ENCODE data around the gene ATP5F1D. TPM values are rescaled to one million over a fixed set of nuclear protein-coding genes. Genes with fewer than 3 reads are reported as not detected.

ATP5F1D gene
- total and polyA plus RNA-seq, 2 of the 13 experiments (the other 11 are each of a cell fraction or from before 2014, with no cell fraction given) = 39.4 to 78.7 TPM

GRCh38 chr19:1237754-1238368, 3.7 kb upstream of the ATP5F1D start, which contains the start of gene CBARP (continued):
- no peak for TF ChIP-seq ZNF20 (CRISPR knock-in tag; IDR thresholded peaks at IDR 0.05)
- TF ChIP-seq, protein P1, sequence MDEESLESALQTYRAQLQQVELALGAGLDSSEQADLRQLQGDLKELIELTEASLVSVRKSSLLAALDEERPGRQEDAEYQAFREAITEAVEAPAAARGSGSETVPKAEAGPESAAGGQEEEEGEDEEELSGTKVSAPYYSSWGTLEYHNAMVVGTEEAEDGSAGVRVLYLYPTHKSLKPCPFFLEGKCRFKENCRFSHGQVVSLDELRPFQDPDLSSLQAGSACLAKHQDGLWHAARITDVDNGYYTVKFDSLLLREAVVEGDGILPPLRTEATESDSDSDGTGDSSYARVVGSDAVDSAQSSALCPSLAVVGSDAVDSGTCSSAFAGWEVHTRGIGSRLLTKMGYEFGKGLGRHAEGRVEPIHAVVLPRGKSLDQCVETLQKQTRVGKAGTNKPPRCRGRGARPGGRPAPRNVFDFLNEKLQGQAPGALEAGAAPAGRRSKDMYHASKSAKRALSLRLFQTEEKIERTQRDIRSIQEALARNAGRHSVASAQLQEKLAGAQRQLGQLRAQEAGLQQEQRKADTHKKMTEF (CRISPR knock-in tag; IDR thresholded peaks at IDR 0.05) = 0 out of 2 replicates have a peak, but pooled peaks have one; percentile 18
- no peak for TF ChIP-seq ZNF784 (CRISPR knock-in tag; IDR thresholded peaks at IDR 0.05; ENCODE audit: borderline replicate concordance)
- TF ChIP-seq ZSCAN12 (CRISPR knock-in tag; IDR thresholded peaks at IDR 0.05) = no peak
- TF ChIP-seq ZFP36 (IDR thresholded peaks at IDR 0.05; ENCODE audit: borderline replicate concordance, low read depth, low read length, partially characterized antibody) = no peak
- no peak for TF ChIP-seq ZNF563 (CRISPR knock-in tag; IDR thresholded peaks at IDR 0.05)
- no peak for TF ChIP-seq FOXM1 (CRISPR knock-in tag; IDR thresholded peaks at IDR 0.05)
- no peak for TF ChIP-seq PTBP1 (IDR thresholded peaks at IDR 0.05; ENCODE audit: low read depth, low read length, poor library complexity, severe bottlenecking)
- no peak for TF ChIP-seq MLLT10 (CRISPR knock-in tag; IDR thresholded peaks at IDR 0.05)
- TF ChIP-seq CCAR2 (optimal IDR thresholded peaks at IDR 0.05; ENCODE audit: low read depth, low read length) = no peak
- TF ChIP-seq MYNN (CRISPR knock-in tag; IDR thresholded peaks at IDR 0.05; ENCODE audit: low read depth) = no peak
- no peak for TF ChIP-seq YEATS4 (CRISPR knock-in tag; IDR thresholded peaks at IDR 0.05; ENCODE audit: borderline replicate concordance)
- TF ChIP-seq, protein P2, sequence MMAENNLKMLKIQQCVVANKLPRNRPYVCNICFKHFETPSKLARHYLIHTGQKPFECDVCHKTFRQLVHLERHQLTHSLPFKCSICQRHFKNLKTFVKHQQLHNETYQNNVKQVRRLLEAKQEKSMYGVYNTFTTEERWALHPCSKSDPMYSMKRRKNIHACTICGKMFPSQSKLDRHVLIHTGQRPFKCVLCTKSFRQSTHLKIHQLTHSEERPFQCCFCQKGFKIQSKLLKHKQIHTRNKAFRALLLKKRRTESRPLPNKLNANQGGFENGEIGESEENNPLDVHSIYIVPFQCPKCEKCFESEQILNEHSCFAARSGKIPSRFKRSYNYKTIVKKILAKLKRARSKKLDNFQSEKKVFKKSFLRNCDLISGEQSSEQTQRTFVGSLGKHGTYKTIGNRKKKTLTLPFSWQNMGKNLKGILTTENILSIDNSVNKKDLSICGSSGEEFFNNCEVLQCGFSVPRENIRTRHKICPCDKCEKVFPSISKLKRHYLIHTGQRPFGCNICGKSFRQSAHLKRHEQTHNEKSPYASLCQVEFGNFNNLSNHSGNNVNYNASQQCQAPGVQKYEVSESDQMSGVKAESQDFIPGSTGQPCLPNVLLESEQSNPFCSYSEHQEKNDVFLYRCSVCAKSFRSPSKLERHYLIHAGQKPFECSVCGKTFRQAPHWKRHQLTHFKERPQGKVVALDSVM (CRISPR knock-in tag; IDR thresholded peaks at IDR 0.05) = no peak
- no peak for TF ChIP-seq ZMAT3 (CRISPR knock-in tag; conservative IDR thresholded peaks at IDR 0.05)
- no peak for TF ChIP-seq KAT7 (CRISPR knock-in tag; IDR thresholded peaks at IDR 0.05; ENCODE audit: borderline replicate concordance)
- TF ChIP-seq BHLHE40 (IDR thresholded peaks at IDR 0.05; ENCODE audit: low read length) = peak; percentile 60; the same call in 1 of the 2 replicates
- TF ChIP-seq CHD2 (IDR thresholded peaks at IDR 0.05; ENCODE audit: low read depth, low read length) = no peak
- TF ChIP-seq, protein P3, sequence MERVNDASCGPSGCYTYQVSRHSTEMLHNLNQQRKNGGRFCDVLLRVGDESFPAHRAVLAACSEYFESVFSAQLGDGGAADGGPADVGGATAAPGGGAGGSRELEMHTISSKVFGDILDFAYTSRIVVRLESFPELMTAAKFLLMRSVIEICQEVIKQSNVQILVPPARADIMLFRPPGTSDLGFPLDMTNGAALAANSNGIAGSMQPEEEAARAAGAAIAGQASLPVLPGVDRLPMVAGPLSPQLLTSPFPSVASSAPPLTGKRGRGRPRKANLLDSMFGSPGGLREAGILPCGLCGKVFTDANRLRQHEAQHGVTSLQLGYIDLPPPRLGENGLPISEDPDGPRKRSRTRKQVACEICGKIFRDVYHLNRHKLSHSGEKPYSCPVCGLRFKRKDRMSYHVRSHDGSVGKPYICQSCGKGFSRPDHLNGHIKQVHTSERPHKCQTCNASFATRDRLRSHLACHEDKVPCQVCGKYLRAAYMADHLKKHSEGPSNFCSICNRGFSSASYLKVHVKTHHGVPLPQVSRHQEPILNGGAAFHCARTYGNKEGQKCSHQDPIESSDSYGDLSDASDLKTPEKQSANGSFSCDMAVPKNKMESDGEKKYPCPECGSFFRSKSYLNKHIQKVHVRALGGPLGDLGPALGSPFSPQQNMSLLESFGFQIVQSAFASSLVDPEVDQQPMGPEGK (CRISPR knock-in tag; IDR thresholded peaks at IDR 0.05) = peak; percentile 63; the same call in 1 of the 2 replicates
- TF ChIP-seq IKZF5 (CRISPR knock-in tag; IDR thresholded peaks at IDR 0.05) = no peak
- TF ChIP-seq NAIF1 (CRISPR knock-in tag; IDR thresholded peaks at IDR 0.05; ENCODE audit: borderline replicate concordance) = no peak
- TF ChIP-seq HOXA3 (CRISPR knock-in tag; IDR thresholded peaks at IDR 0.05) = 0 out of 2 replicates have a peak, but pooled peaks have one; percentile 8
- no peak for TF ChIP-seq MXI1 (IDR thresholded peaks at IDR 0.05; ENCODE audit: borderline replicate concordance, low read depth, low read length)
- no peak for TF ChIP-seq ZNF292 (CRISPR knock-in tag; IDR thresholded peaks at IDR 0.05; ENCODE audit: borderline replicate concordance, low read depth)

Measured in HepG2 (cell line).